GM21619 (cell line): ENCODE measurements around the gene BLCAP.
"Not testable (repeated sequence)": the region's sequence is repeated elsewhere in the genome, so short reads cannot be mapped to it uniquely, and the experiment has no call there.

Experiments
- ATAC-seq: cut with Tn5 transposase; IDR thresholded peaks from one replicate; pipeline ENCODE4 v1.9.1; 2021; ENCODE audit not compliant: unreplicated experiment

Gene BLCAP

GRCh38 chr20:37558306-37558705 is 30.6 kb upstream of the BLCAP start:
- no peak for ATAC-seq

GRCh38 chr20:37556538-37556937 is 28.9 kb upstream of the BLCAP start:
- ATAC-seq, result no peak

GRCh38 chr20:37554721-37555298 is 27.1 kb upstream of the BLCAP start:
- not testable (repeated sequence) for ATAC-seq

DNA sequence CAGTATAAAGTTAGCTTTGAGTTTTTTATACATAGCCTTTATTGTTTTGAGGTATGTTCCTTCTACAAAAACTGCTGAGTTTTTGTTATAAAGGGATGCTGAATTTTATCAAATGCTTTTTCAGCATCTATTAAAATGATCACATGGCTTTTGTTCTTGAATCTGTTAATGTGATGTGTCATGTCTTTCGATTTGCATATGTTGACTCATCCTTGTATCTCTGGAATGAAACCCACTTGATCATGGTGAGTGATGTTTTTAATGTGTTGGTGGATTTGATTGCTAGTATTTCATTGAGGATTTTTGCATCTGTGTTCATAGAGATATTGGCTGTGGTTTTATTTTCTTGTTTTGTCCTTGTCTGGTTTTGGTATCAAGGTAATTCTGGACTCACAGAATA is 24.7 kb upstream of the BLCAP start:
- no peak for ATAC-seq

DNA sequence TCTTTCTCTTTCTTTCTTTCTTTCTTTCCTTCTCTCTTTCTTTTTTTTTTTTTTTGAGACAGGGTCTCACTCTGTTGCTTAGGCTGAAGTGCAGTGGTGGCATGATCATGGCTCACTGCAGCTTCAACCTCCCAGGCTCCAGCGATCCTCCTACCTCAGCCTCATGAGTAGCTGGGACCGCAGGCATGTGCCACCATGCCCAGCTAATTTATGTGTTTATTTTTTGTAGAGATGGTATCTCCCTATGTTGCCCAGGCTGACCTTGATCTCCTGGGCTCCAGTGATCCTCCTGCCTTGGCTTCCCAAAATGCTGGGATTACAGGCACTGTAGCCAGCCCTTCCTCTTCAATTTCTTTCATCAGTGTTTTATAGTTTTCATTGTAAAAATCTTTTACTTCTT is 24.0 kb upstream of the BLCAP start:
- ATAC-seq, result not testable (repeated sequence)

DNA sequence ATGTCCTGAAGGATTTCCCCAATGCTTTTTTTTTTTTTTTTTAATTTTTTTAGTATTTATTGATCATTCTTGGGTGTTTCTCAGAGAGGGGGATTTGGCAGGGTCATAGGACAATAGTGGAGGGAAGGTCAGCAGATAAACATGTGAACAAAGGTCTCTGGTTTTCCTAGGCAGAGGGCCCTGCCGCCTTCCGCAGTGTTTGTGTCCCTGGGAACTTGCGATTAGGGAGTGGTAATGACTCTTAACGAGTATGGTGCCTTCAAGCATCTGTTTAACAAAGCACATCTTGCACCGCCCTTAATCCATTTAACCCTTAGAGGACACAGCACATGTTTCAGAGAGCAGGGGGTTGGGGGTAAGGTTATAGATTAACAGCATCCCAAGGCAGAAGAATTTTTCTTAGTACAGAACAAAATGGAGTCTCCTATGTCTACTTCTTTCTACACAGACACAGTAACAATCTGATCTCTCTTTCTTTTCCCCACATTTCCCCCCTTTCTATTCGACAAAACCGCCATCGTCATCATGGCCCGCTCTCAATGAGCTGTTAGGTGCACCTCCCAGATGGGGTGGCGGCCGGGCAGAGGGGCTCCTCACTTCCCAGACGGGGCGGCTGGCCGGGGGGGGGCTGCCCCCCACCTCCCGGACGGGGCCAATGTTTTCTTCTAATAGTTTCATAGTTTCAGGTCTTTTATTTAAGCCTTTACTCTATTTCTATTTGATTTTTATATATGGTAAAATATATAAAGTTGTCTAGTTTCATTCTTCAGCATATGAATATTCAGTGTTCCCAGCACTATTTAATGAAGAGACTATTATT is 22.6 kb upstream of the BLCAP start:
- ATAC-seq, result not testable (repeated sequence)

- no peak for ATAC-seq
Observed at GRCh38 chr20:37547912-37548311, 20.2 kb upstream of the BLCAP start.

DNA sequence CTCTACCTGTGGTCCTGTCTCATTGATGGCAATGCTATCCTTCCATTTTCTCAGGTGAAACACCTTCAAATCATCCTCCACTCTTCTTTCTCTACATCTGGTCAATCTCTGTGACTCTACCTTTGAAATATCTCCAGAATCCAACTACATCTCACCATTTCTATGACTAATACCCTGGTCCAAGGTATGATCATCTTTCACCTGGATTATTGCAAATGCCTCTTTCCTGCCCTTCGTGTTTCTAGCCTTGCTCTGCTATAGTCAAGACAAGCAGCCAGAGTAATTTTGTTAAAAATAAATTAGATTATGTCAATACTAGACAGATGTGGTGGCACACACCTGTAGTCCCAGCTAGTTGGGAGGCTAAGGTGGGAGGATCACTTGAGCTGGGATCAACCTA is 17.8 kb upstream of the BLCAP start:
- no peak for ATAC-seq

GRCh38 chr20:37544386-37544785 is 16.7 kb upstream of the BLCAP start:
- no peak for ATAC-seq

- no peak for ATAC-seq
Observed at GRCh38 chr20:37543828-37544227, 16.2 kb upstream of the BLCAP start.

- ATAC-seq, result no peak
Observed at GRCh38 chr20:37542281-37542680, 14.6 kb upstream of the BLCAP start.

DNA sequence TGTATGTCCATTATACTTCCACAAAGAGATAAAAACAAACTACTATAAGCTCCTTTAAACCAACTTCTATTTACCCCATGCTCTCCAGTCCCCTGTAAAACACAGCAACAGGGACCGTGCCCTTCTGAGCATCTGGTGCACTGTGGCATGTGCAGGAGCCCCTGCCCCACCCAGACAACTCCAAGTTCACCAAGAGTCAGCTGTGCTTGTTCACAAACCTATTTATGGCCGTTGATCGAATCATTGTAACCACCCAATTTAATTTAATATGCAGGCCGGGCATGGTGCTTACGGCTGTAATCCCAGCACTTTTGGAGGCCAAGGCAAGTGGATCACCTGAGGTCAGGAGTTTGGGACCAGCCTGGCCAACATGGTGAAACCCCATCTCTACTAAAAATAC is 13.7 kb upstream of the BLCAP start:
- no peak for ATAC-seq

DNA sequence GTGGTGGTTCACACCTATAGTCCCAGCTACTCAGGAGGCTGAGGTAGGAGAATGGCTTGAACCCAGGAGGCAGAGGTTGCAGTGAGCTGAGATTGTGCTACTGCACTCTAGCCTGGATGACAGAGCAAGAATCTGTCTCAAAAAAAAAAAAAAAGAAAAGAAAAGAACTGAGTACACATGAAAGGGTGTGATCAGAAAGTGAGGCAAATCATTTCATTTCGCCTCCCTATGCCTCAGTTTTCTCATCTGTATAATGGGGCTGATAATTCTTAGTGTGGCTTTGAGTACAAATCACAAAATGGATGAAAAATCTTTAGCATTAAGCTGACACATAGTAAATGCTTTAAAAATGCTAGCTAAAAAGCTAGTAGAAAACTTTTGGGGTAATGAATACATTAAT is 13.2 kb upstream of the BLCAP start:
- not testable (repeated sequence) for ATAC-seq

- ATAC-seq, result no peak
Observed at GRCh38 chr20:37540001-37540400, 12.3 kb upstream of the BLCAP start.

GRCh38 chr20:37539424-37539823 is 11.7 kb upstream of the BLCAP start:
- no peak for ATAC-seq

- ATAC-seq, result no peak
Observed at GRCh38 chr20:37538003-37538402, 10.3 kb upstream of the BLCAP start.

DNA sequence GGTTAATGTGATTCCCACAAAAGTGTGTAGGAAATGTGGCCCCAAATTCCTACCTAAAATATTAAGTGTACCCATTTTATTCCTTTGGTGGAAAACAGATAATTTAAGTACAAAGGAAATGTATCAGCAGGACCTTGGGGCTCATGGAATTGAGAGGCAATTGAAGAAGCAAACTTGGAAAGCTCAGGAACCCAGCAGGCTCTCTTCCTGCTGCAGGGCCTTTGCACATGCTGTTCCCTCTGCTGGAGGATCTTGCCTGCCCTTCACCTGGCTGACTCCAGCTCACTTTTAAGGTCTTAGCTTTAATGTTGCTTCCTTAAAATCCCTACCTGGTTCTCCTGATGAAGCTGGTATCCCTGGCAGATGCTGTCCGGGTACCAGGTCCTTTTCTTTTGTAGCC is 9.8 kb upstream of the BLCAP start:
- no peak for ATAC-seq

DNA sequence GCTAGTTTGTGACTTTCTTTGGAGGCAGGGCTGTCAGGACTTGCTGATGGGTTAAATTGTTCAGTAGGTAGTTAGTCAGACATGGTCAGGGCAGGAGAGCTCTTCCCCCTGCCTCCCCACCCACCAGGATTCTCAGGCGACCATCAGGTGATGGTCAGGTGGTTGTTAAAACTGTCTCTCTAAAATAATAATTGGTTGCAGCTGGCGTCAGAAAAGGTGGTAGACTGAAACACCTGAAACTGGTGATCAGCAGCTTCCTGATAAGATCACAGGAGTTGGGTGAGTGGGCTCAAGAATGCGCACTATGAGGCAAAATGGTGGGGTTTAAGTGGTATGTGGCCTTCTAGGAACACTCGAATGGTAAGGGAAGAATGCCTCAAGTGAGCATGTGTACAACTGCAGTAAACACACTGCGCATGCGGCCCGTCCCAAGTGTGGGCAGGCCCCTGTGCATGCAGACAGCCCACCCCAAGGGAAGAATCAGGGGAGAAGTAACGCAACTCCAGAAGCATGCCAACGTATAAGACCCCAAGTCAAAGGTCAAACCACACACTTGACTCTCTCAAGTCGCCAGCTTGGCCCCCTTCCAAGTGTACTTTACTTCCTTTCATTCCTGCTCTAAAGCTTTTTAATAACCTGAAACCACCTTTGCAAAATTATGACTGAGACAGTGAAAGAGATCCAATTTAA is 7.9 kb upstream of the BLCAP start:
- no peak for ATAC-seq

- peak; percentile 81 for ATAC-seq
Observed at GRCh38 chr20:37534401-37535157, 6.9 kb upstream of the BLCAP start.

DNA sequence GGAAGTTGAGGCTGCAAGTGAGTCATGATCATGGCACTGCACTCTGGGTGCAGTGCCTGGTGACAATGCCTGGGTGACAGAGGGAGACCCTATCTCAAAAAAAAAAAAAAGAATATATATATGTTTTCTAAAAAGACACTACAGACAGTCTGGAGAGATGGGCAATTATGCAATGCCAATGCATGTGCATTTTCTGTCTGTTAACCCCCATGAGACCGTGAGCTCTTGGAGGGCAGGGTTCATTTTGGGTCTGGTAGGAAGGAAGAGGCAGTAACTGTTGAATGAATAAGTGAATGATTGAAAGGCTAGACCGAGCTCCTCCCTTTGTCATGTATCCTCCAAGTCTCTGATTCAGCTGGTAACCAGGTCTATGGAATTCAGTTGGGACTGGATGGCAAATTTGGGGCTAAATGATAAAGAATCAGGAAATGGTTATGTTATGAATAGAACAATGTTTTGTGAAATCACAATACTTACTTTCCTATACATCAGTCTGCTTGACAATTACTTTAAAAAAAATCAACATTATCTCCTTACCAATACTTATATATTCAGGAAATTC is 5.6 kb upstream of the BLCAP start:
- no peak for ATAC-seq

DNA sequence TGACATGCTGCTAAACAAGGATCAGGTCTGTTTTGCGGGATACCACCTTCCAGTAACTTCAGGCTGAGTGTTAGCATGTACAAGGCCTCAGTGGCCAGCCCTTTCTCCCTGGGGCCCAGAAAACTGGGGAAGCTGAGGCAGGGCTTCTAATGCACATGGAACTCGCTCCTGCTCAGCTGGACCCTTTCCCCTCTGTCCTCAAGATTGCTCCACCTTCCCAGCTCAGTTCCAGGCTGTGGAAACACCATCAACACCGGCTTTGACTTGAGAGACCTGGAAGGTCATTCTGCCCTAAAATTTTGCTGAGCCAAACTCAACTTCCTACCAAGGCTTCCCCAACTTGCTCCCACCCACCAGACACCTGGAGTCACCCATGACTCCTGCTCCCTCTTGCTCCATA is 4.2 kb upstream of the BLCAP start:
- ATAC-seq, result no peak
